Right lobe of liver (tissue), 6 donors: ENCODE results near the gene NUDT16. TPM values are rescaled to one million over a fixed set of nuclear protein-coding genes. Genes with fewer than 3 reads are reported as not detected.

ENCODE experiments used
- ATAC-seq, 4 donors: fragments of 200-7000 bp; cut with Tn5 transposase; one replicate each; pipeline ENCODE4 v1.9.1; 2020; ENCODE audit warnings: mild to moderate bottlenecking in 4 of 4, moderate library complexity in 4 of 4
- DNase-seq, 3 donors: peaks; one replicate each; pipeline ENCODE4 v3.0.0-alpha.2; 2020
- H3K27ac ChIP-seq, 3 donors: fragments of 200-600 bp; one replicate each; pipeline ENCODE4 v1.8.0; 2022
- H3K27me3 ChIP-seq, 2 donors: fragments of 200-600 bp; one replicate each; pipeline ENCODE4 v1.8.0; 2022
- H3K36me3 ChIP-seq, 4 donors: fragments of 200-600 bp; sonication (generic) in 1 of 4; one replicate each; pipeline versions ENCODE4 v1.5.1 to v1.8.0; 2017 to 2022; ENCODE audit warnings: control low read depth in 1 of 4
- H3K4me1 ChIP-seq, 4 donors: fragments of 200-600 bp; sonication (generic) in 1 of 4; one replicate each; pipeline versions ENCODE4 v1.5.1 to v1.8.0; 2017 to 2022; ENCODE audit warnings: control low read depth in 1 of 4
- H3K4me3 ChIP-seq, 3 donors: fragments of 200-600 bp; one replicate each; pipeline ENCODE4 v1.8.0; 2022
- H3K9me3 ChIP-seq, 4 donors: fragments of 200-600 bp; sonication (generic) in 1 of 4; one replicate each; pipeline versions ENCODE4 v1.5.1 to v1.8.0; 2017 to 2022; ENCODE audit warnings: control low read depth in 1 of 4
- CTCF ChIP-seq, 4 donors: fragments of 200-600 bp in 3 of 4; fragments of 450-650 bp in 1 of 4; IDR thresholded peaks; one replicate each; pipeline versions ENCODE4 v1.5.1 to v1.8.0; 2016 to 2022; ENCODE audit warnings: antibody characterized with exemption in 4 of 4, mild to moderate bottlenecking in 2 of 4
- POLR2A ChIP-seq: fragments of 450-650 bp; IDR thresholded peaks from one replicate; pipeline ENCODE4 v1.6.1; 2017; ENCODE audit warnings: antibody characterized with exemption, mild to moderate bottlenecking
- WGBS: methylation state at CpG from one replicate; pipeline ENCODE4 v1.1.6; 2018; ENCODE audit warnings: low coverage, low lambda C conversion rate; ENCODE audit not compliant: insufficient coverage; ENCODE audit errors: missing lambda C conversion rate; 5-methylcytosine and 5-hydroxymethylcytosine counted together
- intact Hi-C, 2 donors: fragments of 100-400 bp; cut with DNase I; formaldehyde crosslinking; loops; one replicate each; pipeline versions ENCODE4 v1.11.2 to v1.14.1; 2022
- total RNA-seq, 6 experiments: library from RNA; depleted of rRNA in 2 of 6; stranded (reverse); fragments of >200 nt in 2 of 6; fragmentation: NEBNext Ultra II Directional in 3 of 6; extraction: Animal tissue kit (Norgen Biotek cat#: 25700) in 3 of 6; gene quantifications; one replicate each; pipeline versions ENCODE4 v1.1.0 to v1.2.4, GENCODE V29; 2016 to 2023
- donor health status: DM: no; HTN: yes; CAD: no.
- donor health status: DM: no; HTN: no; CAD: no.
- donor health status: DM: no; HTN: no; CAD: no.
- donor health status: DM: no; HTN: yes; CAD: no.
- donor health status: DM: no; HTN: yes; CAD: no.

NUDT16 gene
- total RNA-seq, 6 experiments from 2014 or later: 16.7 to 36.4 (median 20.3) TPM

GRCh38 chr3:131388490-131388799, 6.9 kb downstream of the NUDT16 start:
- H3K36me3 ChIP-seq: peaks cover 0 to 15% (median 0%) of the 10 kb centered on the region in 4 donors

GRCh38 chr3:131390331-131390730, 8.8 kb downstream of the NUDT16 start:
- no CpG with 5 or more reads among the region's 2 CpGs for WGBS
- TF ChIP-seq CTCF (IDR thresholded peaks at IDR 0.05): no peak
- TF ChIP-seq POLR2A: no peak
- ATAC-seq (no peak), DNase-seq (no peak)
- no peaks in the 10 kb centered on the region for H3K9me3 ChIP-seq
- H3K27me3 ChIP-seq: no peaks in the 10 kb centered on the region
- intact Hi-C loops: no loop called here
- peaks cover 0 to 4% (median 0%) of the 10 kb centered on the region in 4 donors for H3K36me3 ChIP-seq
- H3K27ac ChIP-seq: no peak overlapping the region
- H3K4me3 ChIP-seq: no peak overlapping the region
- peaks cover 0 to 30% (median 8%) of the 10 kb centered on the region in 4 donors for H3K4me1 ChIP-seq

More at GRCh38 chr3:131388490-131388799, 6.9 kb downstream of the NUDT16 start:
- H3K4me3 ChIP-seq: no peak overlapping the region
- TF ChIP-seq POLR2A (no peak), CTCF (IDR thresholded peaks at IDR 0.05) (no peak)
- WGBS: 42% methylated on average over 2 of the region's 2 CpGs
- ATAC-seq (no peak), DNase-seq (no peak)
- peaks cover 0 to 26% (median 7%) of the 10 kb centered on the region in 4 donors for H3K4me1 ChIP-seq
- no peak overlapping the region for H3K27ac ChIP-seq
- H3K27me3 ChIP-seq: no peaks in the 10 kb centered on the region
- intact Hi-C loops: no loop called here
- no peaks in the 10 kb centered on the region for H3K9me3 ChIP-seq

- no peak for ATAC-seq
- intact Hi-C loops: no loop called here
- WGBS: 58% methylated on average over 6 of the region's 6 CpGs
Measured at GRCh38 chr3:131393051-131393450, 11.5 kb downstream of the NUDT16 start.

GRCh38 chr3:131393868-131394267, 12.3 kb downstream of the NUDT16 start:
- 76% methylated on average over 3 of the region's 4 CpGs for WGBS
- Histone ChIP-seq H3K9me3 (no peaks in the 10 kb centered on the region), H3K27me3 (no peaks in the 10 kb centered on the region), H3K36me3 (no peaks in the 10 kb centered on the region), H3K4me3 (no peak overlapping the region), H3K4me1 (peaks cover 0 to 9% (median 2%) of the 10 kb centered on the region in 4 donors), H3K27ac (no peak overlapping the region)
- ATAC-seq (no peak), DNase-seq (no peak)
- intact Hi-C loops: no loop called here
- TF ChIP-seq POLR2A (no peak), CTCF (IDR thresholded peaks at IDR 0.05) (no peak)

More at GRCh38 chr3:131393051-131393450, 11.5 kb downstream of the NUDT16 start:
- Histone ChIP-seq H3K27ac (no peak overlapping the region), H3K9me3 (no peaks in the 10 kb centered on the region), H3K4me3 (no peak overlapping the region), H3K4me1 (peaks cover 0 to 9% (median 2%) of the 10 kb centered on the region in 4 donors), H3K27me3 (no peaks in the 10 kb centered on the region), H3K36me3 (no peaks in the 10 kb centered on the region)
- DNase-seq: no peak
- TF ChIP-seq CTCF (IDR thresholded peaks at IDR 0.05) (no peak), POLR2A (no peak)

- DNase-seq: no peak
- no peak for TF ChIP-seq POLR2A
- no peak for TF ChIP-seq CTCF (IDR thresholded peaks at IDR 0.05)
- Histone ChIP-seq H3K4me3 (no peak overlapping the region), H3K4me1 (peaks cover 0 to 9% (median 2%) of the 10 kb centered on the region in 4 donors), H3K27me3 (no peaks in the 10 kb centered on the region), H3K9me3 (no peaks in the 10 kb centered on the region), H3K27ac (no peak overlapping the region), H3K36me3 (no peaks in the 10 kb centered on the region)
- intact Hi-C loops: no loop called here
- ATAC-seq: peak; percentile 53 to 79 (median 68)
Measured at GRCh38 chr3:131394400-131394799, 12.8 kb downstream of the NUDT16 start.
